H9 (cell line): ENCODE data around the gene PKIB. TPM values are rescaled to one million over a fixed set of nuclear protein-coding genes. Genes with fewer than 3 reads are reported as not detected.

ENCODE experiments used
- DNase-seq: peaks from one replicate; pipeline ENCODE4 v3.0.0-alpha.2; 2017
- H2AFZ ChIP-seq: one replicate; pipeline ENCODE4 v1.6.1; 2013; ENCODE audit warnings: mild to moderate bottlenecking, low read length, control low read depth, moderate library complexity
- H2AK5ac ChIP-seq: 2 replicates; pipeline ENCODE4 v1.6.1; 2013; ENCODE audit warnings: low read length, control low read depth, mixed read lengths; ENCODE audit not compliant: insufficient read length
- H2BK120ac ChIP-seq: one replicate; pipeline ENCODE4 v1.6.1; 2013; ENCODE audit warnings: low read depth, mild to moderate bottlenecking, low read length, control low read depth, inconsistent platforms; ENCODE audit not compliant: poor library complexity, severe bottlenecking
- H2BK12ac ChIP-seq: 2 replicates; pipeline ENCODE4 v1.6.1; 2013; ENCODE audit warnings: low read length, control low read depth, mixed read lengths, low read depth; ENCODE audit not compliant: insufficient read length
- H2BK15ac ChIP-seq: 2 replicates; pipeline ENCODE4 v1.6.1; 2013; ENCODE audit warnings: low read depth, low read length, control low read depth
- H2BK20ac ChIP-seq: one replicate; pipeline ENCODE4 v1.6.1; 2013; ENCODE audit warnings: low read depth, mild to moderate bottlenecking, low read length, control low read depth, inconsistent platforms; ENCODE audit not compliant: poor library complexity, severe bottlenecking
- H2BK5ac ChIP-seq: 2 replicates; pipeline ENCODE4 v1.6.1; 2013; ENCODE audit warnings: low read length, control low read depth, mixed read lengths; ENCODE audit not compliant: insufficient read length
- H3K14ac ChIP-seq: 2 replicates; pipeline ENCODE4 v1.6.1; 2013; ENCODE audit warnings: low read length, control low read depth; ENCODE audit not compliant: insufficient read depth
- H3K18ac ChIP-seq: 2 replicates; pipeline ENCODE4 v1.6.1; 2013; ENCODE audit warnings: low read depth, mild to moderate bottlenecking, mixed read lengths, low read length, control low read depth; ENCODE audit not compliant: insufficient read length
- H3K23ac ChIP-seq: 2 replicates; pipeline ENCODE4 v1.6.1; 2013; ENCODE audit warnings: low read length, control low read depth, mixed read lengths, low read depth; ENCODE audit not compliant: insufficient read length
- H3K23me2 ChIP-seq: 2 replicates; pipeline ENCODE4 v1.6.1; 2013; ENCODE audit warnings: low read depth, mild to moderate bottlenecking, mixed read lengths, low read length, control low read depth; ENCODE audit not compliant: insufficient read length, poor library complexity, severe bottlenecking
- H3K27ac ChIP-seq: 2 replicates; pipeline ENCODE4 v1.5.1; 2013; ENCODE audit warnings: low read length, control low read depth, mixed read lengths, low read depth; ENCODE audit not compliant: insufficient read length
- H3K27me3 ChIP-seq: 2 replicates; pipeline ENCODE4 v1.6.1; 2013; ENCODE audit warnings: low read length, control low read depth, inconsistent platforms; ENCODE audit not compliant: insufficient read depth
- H3K4ac ChIP-seq: 2 replicates; pipeline ENCODE4 v1.6.1; 2013; ENCODE audit warnings: low read depth, mild to moderate bottlenecking, control low read depth, inconsistent platforms, low read length, moderate library complexity
- H3K4me1 ChIP-seq: 2 replicates; pipeline ENCODE4 v1.6.1; 2013; ENCODE audit warnings: low read length, control low read depth, inconsistent platforms; ENCODE audit not compliant: insufficient read depth
- H3K4me2 ChIP-seq: 2 replicates; pipeline ENCODE4 v1.6.1; 2013; ENCODE audit warnings: low read length, control low read depth, mixed read lengths; ENCODE audit not compliant: insufficient read length, insufficient read depth
- H3K56ac ChIP-seq: 2 replicates; pipeline ENCODE4 v1.6.1; 2013; ENCODE audit warnings: low read depth, mild to moderate bottlenecking, mixed read lengths, low read length, control low read depth; ENCODE audit not compliant: insufficient read length
- H3K79me1 ChIP-seq: 2 replicates; pipeline ENCODE4 v1.6.1; 2013; ENCODE audit warnings: low read depth, mild to moderate bottlenecking, moderate library complexity, low read length, control low read depth, inconsistent platforms; ENCODE audit not compliant: insufficient read depth, poor library complexity, severe bottlenecking
- H3K79me2 ChIP-seq: 2 replicates; pipeline ENCODE4 v1.6.1; 2013; ENCODE audit warnings: low read length, control low read depth, inconsistent platforms; ENCODE audit not compliant: insufficient read depth
- H3K9ac ChIP-seq: 2 replicates; pipeline ENCODE4 v1.6.1; 2013; ENCODE audit warnings: low read length, control low read depth, mixed read lengths; ENCODE audit not compliant: insufficient read length; ENCODE audit errors: extremely low read depth
- H3K9me3 ChIP-seq: one replicate; pipeline ENCODE4 v1.6.1; 2013; ENCODE audit warnings: low read depth, low read length, inconsistent platforms; ENCODE audit not compliant: control insufficient read depth
- H3T11ph ChIP-seq: one replicate; pipeline ENCODE4 v1.6.1; 2013; ENCODE audit warnings: mild to moderate bottlenecking, low read length, control low read depth, inconsistent platforms
- H4K20me1 ChIP-seq: one replicate; pipeline ENCODE4 v1.6.1; 2013; ENCODE audit not compliant: control insufficient read depth, insufficient read length, insufficient read depth
- H4K5ac ChIP-seq: 2 replicates; pipeline ENCODE4 v1.6.1; 2013; ENCODE audit warnings: low read depth, mild to moderate bottlenecking, mixed read lengths, low read length, control low read depth; ENCODE audit not compliant: insufficient read length
- H4K8ac ChIP-seq: replicated peaks from 2 replicates; pipeline ENCODE4 v1.6.1; 2013; ENCODE audit warnings: low read length, control low read depth, mixed read lengths, low read depth; ENCODE audit not compliant: insufficient read length
- H4K91ac ChIP-seq: 2 replicates; pipeline ENCODE4 v1.6.1; 2013; ENCODE audit warnings: low read depth, mild to moderate bottlenecking, moderate library complexity, mixed read lengths, low read length, control low read depth; ENCODE audit not compliant: insufficient read length
- H3K27ac Mint-ChIP-seq, 3 experiments: 2 replicates in 2 of 3; 3 replicates in 1 of 3; pipeline ENCODE4 v1.8.0; 2020 to 2021; ENCODE audit warnings: mixed read lengths in 3 of 3, mild to moderate bottlenecking in 1 of 3, moderate library complexity in 1 of 3
- H3K27me3 Mint-ChIP-seq: 2 replicates; pipeline ENCODE4 v1.8.0; 2021; ENCODE audit warnings: low read depth, mild to moderate bottlenecking, moderate library complexity, mixed read lengths
- H3K36me3 Mint-ChIP-seq, 3 experiments: 2 replicates in 2 of 3; 3 replicates in 1 of 3; pipeline ENCODE4 v1.8.0; 2020 to 2021; ENCODE audit warnings: low read depth in 3 of 3, mixed read lengths in 3 of 3; ENCODE audit not compliant: insufficient read depth in 1 of 3
- H3K4me1 Mint-ChIP-seq, 2 experiments: 2 replicates each; pipeline ENCODE4 v1.8.0; 2020; ENCODE audit warnings: mixed read lengths in 2 of 2
- H3K4me3 Mint-ChIP-seq, 2 experiments: 2 replicates in 1 of 2; 3 replicates in 1 of 2; pipeline ENCODE4 v1.8.0; 2020 to 2021; ENCODE audit warnings: mild to moderate bottlenecking in 2 of 2, mixed read lengths in 2 of 2, moderate library complexity in 1 of 2
- H3K9me3 Mint-ChIP-seq, 2 experiments: 2 replicates in 1 of 2; 3 replicates in 1 of 2; pipeline ENCODE4 v1.8.0; 2020; ENCODE audit warnings: mild to moderate bottlenecking in 2 of 2, mixed read lengths in 2 of 2, moderate library complexity in 1 of 2
- CTCF ChIP-seq: fragments of 200-600 bp; sonication (generic); conservative IDR thresholded peaks from 3 replicates; pipeline ENCODE4 v1.8.0; 2021; ENCODE audit warnings: antibody characterized with exemption, mild to moderate bottlenecking
- WGBS: extraction: QIAGEN DNeasy Blood & Tissue Kit; methylation state at CpG from one replicate; pipeline ENCODE4 v1.1.7; 2013; ENCODE audit warnings: missing lambda C conversion rate, low lambda C conversion rate, mixed read lengths; ENCODE audit not compliant: insufficient read length; ENCODE audit errors: extremely low coverage; 5-methylcytosine and 5-hydroxymethylcytosine counted together
- total RNA-seq: library from RNA; stranded (reverse); gene quantifications from 2 replicates; pipeline ENCODE4 v1.2.1, GENCODE V29; 2021

Gene PKIB
- total RNA-seq, 1 experiment from 2014 or later = 46.5 TPM

- no peak overlapping the region for H2BK15ac ChIP-seq
- no peak overlapping the region for H2AK5ac ChIP-seq
- H4K20me1 ChIP-seq = no peaks in the 10 kb centered on the region
- no peak overlapping the region for H4K8ac ChIP-seq
- no peak overlapping the region for H2BK5ac ChIP-seq
- Mint-ChIP-seq H3K9me3 (no peaks in the 10 kb centered on the region), H3K4me1 (peaks cover 21 to 30% of the 10 kb centered on the region in 2 experiments), H3K4me3 (no peak overlapping the region), H3K27ac (peak overlapping the region in 1 of 3 experiments; percentile 20; a peak in 2 of 7 replicates), H3K36me3 (no peaks in the 10 kb centered on the region; a peak in 1 of 7 replicates), H3K27me3 (no peaks in the 10 kb centered on the region)
- no peak overlapping the region for H4K91ac ChIP-seq
- no peak overlapping the region for H2BK20ac ChIP-seq
- no peak overlapping the region for H3K4me2 ChIP-seq
- no peak overlapping the region for H3K23ac ChIP-seq
- no peak overlapping the region for H3K9ac ChIP-seq
- DNase-seq = no peak
- no peaks in the 10 kb centered on the region for H3K79me2 ChIP-seq
- H3T11ph ChIP-seq = no peak overlapping the region
- no peak overlapping the region for H2BK120ac ChIP-seq
- H3K27ac ChIP-seq = no peak overlapping the region
- H3K23me2 ChIP-seq = no peaks in the 10 kb centered on the region
- H3K4ac ChIP-seq = no peak overlapping the region
- H3K4me1 ChIP-seq = peaks cover 2% of the 10 kb centered on the region
- H3K18ac ChIP-seq = no peak overlapping the region
- no peak overlapping the region for H3K14ac ChIP-seq
- H3K9me3 ChIP-seq = no peaks in the 10 kb centered on the region
- H3K56ac ChIP-seq = no peak overlapping the region
- no peaks in the 10 kb centered on the region for H3K79me1 ChIP-seq
- H2AFZ ChIP-seq = no peak overlapping the region
- no CpG with 5 or more reads among the region's 4 CpGs for WGBS
- H3K27me3 ChIP-seq = no peaks in the 10 kb centered on the region
- no peak for TF ChIP-seq CTCF
- H4K5ac ChIP-seq = no peak overlapping the region
- no peak overlapping the region for H2BK12ac ChIP-seq
Measured at GRCh38 chr6:122735582-122735981, 125.4 kb downstream of the PKIB start.
